Epithelial cell of esophagus (primary cell): ENCODE results near the gene SHROOM3.
A peak's percentile ranks its signal among the peaks of the same experiment; 100 is the strongest.

ENCODE experiments used
- DNase-seq: peaks from one replicate; pipeline ENCODE4 v3.0.0; 2010; ENCODE audit warnings: low read depth
- H3K4me3 ChIP-seq: 2 replicates; pipeline ENCODE4 v1.5.1; 2011; ENCODE audit warnings: mild to moderate bottlenecking, low read length, control low read depth
- TF ChIP-seq, protein P1 (sequence below): IDR thresholded peaks from 2 replicates; pipeline ENCODE4 v1.5.1; 2011; ENCODE audit warnings: low read depth, mild to moderate bottlenecking, low read length, control low read depth, inconsistent platforms; ENCODE audit not compliant: insufficient read depth; ENCODE audit errors: missing control alignments

SHROOM3 gene

GRCh38 chr4:76702440-76703122 is 267.6 kb downstream of the SHROOM3 start:
- DNase-seq, result no peak
- no peak overlapping the region for H3K4me3 ChIP-seq
- TF ChIP-seq, protein P1, sequence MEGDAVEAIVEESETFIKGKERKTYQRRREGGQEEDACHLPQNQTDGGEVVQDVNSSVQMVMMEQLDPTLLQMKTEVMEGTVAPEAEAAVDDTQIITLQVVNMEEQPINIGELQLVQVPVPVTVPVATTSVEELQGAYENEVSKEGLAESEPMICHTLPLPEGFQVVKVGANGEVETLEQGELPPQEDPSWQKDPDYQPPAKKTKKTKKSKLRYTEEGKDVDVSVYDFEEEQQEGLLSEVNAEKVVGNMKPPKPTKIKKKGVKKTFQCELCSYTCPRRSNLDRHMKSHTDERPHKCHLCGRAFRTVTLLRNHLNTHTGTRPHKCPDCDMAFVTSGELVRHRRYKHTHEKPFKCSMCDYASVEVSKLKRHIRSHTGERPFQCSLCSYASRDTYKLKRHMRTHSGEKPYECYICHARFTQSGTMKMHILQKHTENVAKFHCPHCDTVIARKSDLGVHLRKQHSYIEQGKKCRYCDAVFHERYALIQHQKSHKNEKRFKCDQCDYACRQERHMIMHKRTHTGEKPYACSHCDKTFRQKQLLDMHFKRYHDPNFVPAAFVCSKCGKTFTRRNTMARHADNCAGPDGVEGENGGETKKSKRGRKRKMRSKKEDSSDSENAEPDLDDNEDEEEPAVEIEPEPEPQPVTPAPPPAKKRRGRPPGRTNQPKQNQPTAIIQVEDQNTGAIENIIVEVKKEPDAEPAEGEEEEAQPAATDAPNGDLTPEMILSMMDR, result no peak

GRCh38 chr4:76703123-76703490 is 268.1 kb downstream of the SHROOM3 start:
- H3K4me3 ChIP-seq, result no peak overlapping the region
- DNase-seq, result peak; percentile 87
- TF ChIP-seq, protein P1, result no peak

DNA sequence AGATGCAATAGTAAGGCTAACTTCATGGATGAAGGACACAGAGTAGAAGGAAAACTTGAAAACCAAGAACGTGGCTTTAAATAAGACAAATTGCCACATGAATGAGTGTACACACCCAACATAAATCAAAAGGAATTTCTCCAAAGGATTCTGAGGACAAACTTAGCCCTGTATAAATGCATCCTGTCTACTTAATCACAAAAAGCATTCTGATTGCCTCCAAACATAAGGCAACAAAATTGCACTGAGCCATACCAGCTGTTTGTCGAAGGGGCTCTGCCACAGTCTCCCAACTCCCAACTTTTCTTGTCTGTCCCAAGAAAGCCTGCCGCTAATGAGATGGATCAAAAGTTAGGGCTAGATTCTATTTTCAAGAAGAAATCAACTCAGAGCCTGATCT is 268.6 kb downstream of the SHROOM3 start:
- no peak overlapping the region for H3K4me3 ChIP-seq
- DNase-seq, result no peak
- TF ChIP-seq, protein P1, result no peak

DNA sequence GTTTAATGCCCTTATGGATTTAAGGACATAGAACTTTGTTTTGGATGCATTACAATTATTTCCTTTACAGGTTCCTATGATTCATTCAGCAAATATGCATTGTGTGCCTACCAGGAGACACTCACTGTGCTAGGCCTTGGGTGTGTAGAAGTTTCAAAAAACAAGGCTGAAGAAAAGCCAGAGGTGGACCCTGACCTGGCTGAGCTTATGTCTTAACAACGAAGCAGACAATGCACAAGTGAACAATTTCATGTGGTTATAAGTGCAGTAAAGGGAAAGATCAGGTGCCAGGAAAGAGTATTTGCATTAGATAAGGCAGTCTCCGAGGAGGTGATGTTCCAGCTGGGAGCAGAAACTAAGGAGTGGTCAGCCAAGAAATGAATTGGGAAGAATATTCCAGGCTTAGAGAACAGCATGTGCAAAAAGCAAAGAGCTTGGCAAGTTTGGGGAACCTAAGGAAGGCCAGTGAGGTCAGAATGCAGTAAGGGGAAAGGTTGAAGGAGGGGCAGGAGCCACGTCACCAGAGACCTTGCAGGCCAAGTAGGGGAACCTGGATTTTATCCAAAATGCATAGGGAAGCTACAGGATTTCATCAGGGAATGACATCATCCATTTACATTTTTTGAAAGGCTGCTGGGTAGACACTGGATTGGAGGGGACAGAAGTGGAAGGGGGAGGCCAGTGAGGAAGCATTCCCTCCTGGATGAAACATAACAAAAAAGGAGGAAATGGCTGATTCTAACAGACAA is 269.3 kb downstream of the SHROOM3 start:
- H3K4me3 ChIP-seq, result no peak overlapping the region
- TF ChIP-seq, protein P1, result no peak
- peak; percentile 76 for DNase-seq

DNA sequence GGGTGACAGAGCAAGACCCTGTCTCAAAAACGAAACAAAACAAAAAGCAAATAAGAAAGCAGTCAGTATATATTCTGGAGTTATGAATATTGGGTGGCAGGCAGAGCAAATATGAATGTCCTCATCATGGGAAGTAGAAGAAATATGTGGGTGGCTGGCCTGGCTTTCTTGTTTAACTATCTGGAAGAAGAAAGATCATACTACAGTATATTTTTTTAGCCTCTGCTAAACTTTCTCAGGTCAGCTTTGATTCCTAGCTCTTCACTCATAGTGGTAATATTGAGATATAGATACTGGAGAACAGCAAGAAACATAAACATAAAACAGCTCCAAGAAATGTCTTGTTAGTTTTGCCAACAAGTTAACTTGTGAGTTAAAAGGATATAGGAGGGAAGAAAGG is 270.4 kb downstream of the SHROOM3 start:
- no peak for DNase-seq
- TF ChIP-seq, protein P1, result no peak
- H3K4me3 ChIP-seq, result no peak overlapping the region

- no peak for DNase-seq
- H3K4me3 ChIP-seq, result no peak overlapping the region
- TF ChIP-seq, protein P1, result no peak
Measured at GRCh38 chr4:76706581-76706980, 271.6 kb downstream of the SHROOM3 start.
